GM19395 (cell line): ENCODE data around the gene GTF2A1.
A peak's percentile ranks its signal among the peaks of the same experiment; 100 is the strongest.
"Not testable (repeated sequence)": the region's sequence is repeated elsewhere in the genome, so short reads cannot be mapped to it uniquely, and the experiment has no call there.

Experiments
- ATAC-seq: cut with Tn5 transposase; IDR thresholded peaks from one replicate; pipeline ENCODE4 v1.9.1; 2021; ENCODE audit warnings: mild to moderate bottlenecking, moderate library complexity; ENCODE audit not compliant: unreplicated experiment

GTF2A1 gene

GRCh38 chr14:81233615-81234014 is 12.9 kb upstream of the GTF2A1 start:
- ATAC-seq = no peak

GRCh38 chr14:81231540-81231939 is 10.8 kb upstream of the GTF2A1 start:
- no peak for ATAC-seq

GRCh38 chr14:81224222-81224621 is 3.5 kb upstream of the GTF2A1 start:
- ATAC-seq = no peak

- not testable (repeated sequence) for ATAC-seq
These were observed 3.0 kb upstream of the GTF2A1 start for GRCh38 chr14:81223788-81224187.

GRCh38 chr14:81222691-81223090 is 1.9 kb upstream of the GTF2A1 start:
- ATAC-seq = no peak

- ATAC-seq = no peak
These were observed 1.4 kb upstream of the GTF2A1 start for GRCh38 chr14:81222126-81222525.

GRCh38 chr14:81221579-81222102 is 882 bp upstream of the GTF2A1 start:
- no peak for ATAC-seq

- no peak for ATAC-seq
These were observed 254 bp downstream of the GTF2A1 start for GRCh38 chr14:81220580-81220829.

- ATAC-seq = no peak
These were observed 790 bp downstream of the GTF2A1 start for GRCh38 chr14:81219759-81220579.

- ATAC-seq = peak; percentile 68
These were observed 1.5 kb downstream of the GTF2A1 start for GRCh38 chr14:81219210-81219758.

- peak; percentile 67 for ATAC-seq
These were observed 8.9 kb downstream of the GTF2A1 start for GRCh38 chr14:81211844-81212243.

- ATAC-seq = peak; percentile 69
These were observed 11.5 kb downstream of the GTF2A1 start for GRCh38 chr14:81209167-81209836.

- no peak for ATAC-seq
These were observed 12.3 kb downstream of the GTF2A1 start for GRCh38 chr14:81208489-81208888.

- no peak for ATAC-seq
These were observed 14.6 kb downstream of the GTF2A1 start for GRCh38 chr14:81206115-81206514.

- no peak for ATAC-seq
These were observed 15.1 kb downstream of the GTF2A1 start for GRCh38 chr14:81205639-81206038.

- ATAC-seq = no peak
These were observed 20.7 kb downstream of the GTF2A1 start for GRCh38 chr14:81200054-81200453.

GRCh38 chr14:81199084-81199483 is 21.7 kb downstream of the GTF2A1 start:
- no peak for ATAC-seq

- no peak for ATAC-seq
These were observed 22.1 kb downstream of the GTF2A1 start for GRCh38 chr14:81198651-81199050.

GRCh38 chr14:81193924-81194633 is 26.7 kb downstream of the GTF2A1 start:
- peak; percentile 81 for ATAC-seq

GRCh38 chr14:81192594-81192993 is 28.2 kb downstream of the GTF2A1 start:
- ATAC-seq = no peak

GRCh38 chr14:81187832-81188522 is 32.8 kb downstream of the GTF2A1 start:
- peak; percentile 85 for ATAC-seq
